ENCODE results near the gene DSE.

The DSE gene

GRCh38 chr6:116371918-116372209, 1.1 kb downstream of the DSE start:
- peaks cover 27% of the 10 kb centered on the region for H3K27me3 ChIP-seq
- H3K4me1 ChIP-seq = no peaks in the 10 kb centered on the region
- peak overlapping the region; percentile 61 for H3K4me3 ChIP-seq (ENCODE audit: low read depth, low read length)
- H3K9me3 ChIP-seq = no peaks in the 10 kb centered on the region
- no peaks in the 10 kb centered on the region for H3K36me3 ChIP-seq
- TF ChIP-seq CTCF (IDR thresholded peaks at IDR 0.05; ENCODE audit: low read depth, low read length) = no peak
- no peak for DNase-seq

- DNase-seq = no peak
- Histone ChIP-seq H3K36me3 (no peaks in the 10 kb centered on the region), H3K27me3 (peaks cover 27% of the 10 kb centered on the region), H3K9me3 (no peaks in the 10 kb centered on the region), H3K4me3 (ENCODE audit: low read depth, low read length) (no peak overlapping the region), H3K4me1 (no peaks in the 10 kb centered on the region)
- no peak for TF ChIP-seq CTCF (IDR thresholded peaks at IDR 0.05; ENCODE audit: low read depth, low read length)
Observed at GRCh38 chr6:116373300-116373699, 2.6 kb downstream of the DSE start.

- Histone ChIP-seq H3K9me3 (no peaks in the 10 kb centered on the region), H3K4me1 (no peaks in the 10 kb centered on the region), H3K4me3 (ENCODE audit: low read depth, low read length) (no peak overlapping the region), H3K36me3 (no peaks in the 10 kb centered on the region), H3K27me3 (peaks cover 27% of the 10 kb centered on the region)
- TF ChIP-seq CTCF (IDR thresholded peaks at IDR 0.05; ENCODE audit: low read depth, low read length) = no peak
- DNase-seq = no peak
Observed at GRCh38 chr6:116373940-116374339, 3.2 kb downstream of the DSE start.

GRCh38 chr6:116374586-116374985, 3.8 kb downstream of the DSE start:
- H3K4me3 ChIP-seq (ENCODE audit: low read depth, low read length) = no peak overlapping the region
- no peaks in the 10 kb centered on the region for H3K36me3 ChIP-seq
- no peaks in the 10 kb centered on the region for H3K4me1 ChIP-seq
- no peak for TF ChIP-seq CTCF (IDR thresholded peaks at IDR 0.05; ENCODE audit: low read depth, low read length)
- no peaks in the 10 kb centered on the region for H3K9me3 ChIP-seq
- DNase-seq = no peak
- H3K27me3 ChIP-seq = peaks cover 27% of the 10 kb centered on the region

GRCh38 chr6:116375262-116375661, 4.5 kb downstream of the DSE start:
- no peak for TF ChIP-seq CTCF (IDR thresholded peaks at IDR 0.05; ENCODE audit: low read depth, low read length)
- no peak overlapping the region for H3K4me3 ChIP-seq (ENCODE audit: low read depth, low read length)
- no peaks in the 10 kb centered on the region for H3K36me3 ChIP-seq
- no peak for DNase-seq
- no peaks in the 10 kb centered on the region for H3K9me3 ChIP-seq
- H3K4me1 ChIP-seq = no peaks in the 10 kb centered on the region
- H3K27me3 ChIP-seq = peaks cover 21% of the 10 kb centered on the region

- Histone ChIP-seq H3K9me3 (no peaks in the 10 kb centered on the region), H3K36me3 (no peaks in the 10 kb centered on the region), H3K4me3 (ENCODE audit: low read depth, low read length) (no peak overlapping the region), H3K4me1 (no peaks in the 10 kb centered on the region), H3K27me3 (peaks cover 16% of the 10 kb centered on the region)
- no peak for TF ChIP-seq CTCF (IDR thresholded peaks at IDR 0.05; ENCODE audit: low read depth, low read length)
- DNase-seq = no peak
Observed at GRCh38 chr6:116376149-116376548, 5.4 kb downstream of the DSE start.
